NCI-H1694 (cell line): ENCODE measurements around the gene RAD51B.

Source experiments
- DNase-seq: peaks from one replicate; lab custom pipeline; 2025; lab: John Stamatoyannopoulos, UW

Gene RAD51B

DNA sequence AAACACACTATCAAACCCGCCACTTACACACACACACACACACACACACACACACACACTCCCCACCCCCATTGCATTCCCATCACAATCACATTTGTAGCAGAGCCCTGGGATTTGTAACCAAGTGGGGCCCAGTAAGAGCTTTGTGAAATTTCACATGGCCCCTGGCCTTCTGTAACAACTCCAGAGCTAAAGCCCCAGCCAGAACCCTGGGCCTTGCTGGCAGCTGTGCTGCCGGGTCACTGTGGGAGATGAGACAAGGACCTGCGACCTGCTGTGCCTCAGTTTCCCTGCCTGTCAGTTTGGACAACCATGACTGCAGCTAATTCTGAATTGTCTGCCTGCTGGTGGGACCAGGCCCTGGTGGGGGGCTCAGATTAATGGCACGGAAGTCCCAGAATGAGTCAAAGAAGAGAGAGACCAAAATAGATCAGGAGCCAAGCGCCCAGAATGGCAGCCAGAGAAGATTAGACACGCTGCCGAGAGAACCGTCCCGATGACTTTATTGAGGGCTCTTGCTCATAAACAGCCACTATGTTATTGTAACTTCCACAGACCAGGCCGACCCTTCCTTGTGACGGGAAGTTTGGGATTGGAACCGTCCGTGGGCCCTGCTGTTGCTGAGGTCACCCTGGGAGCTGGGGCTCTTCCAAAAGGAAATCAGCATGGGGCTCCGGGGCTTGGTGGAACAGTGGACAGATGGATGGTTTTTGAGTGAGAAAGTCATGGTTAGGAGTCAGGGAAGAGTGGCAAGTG, 850.2 kb downstream of the RAD51B start:
- no peak for DNase-seq

- DNase-seq, result no peak
These were observed 850.8 kb downstream of the RAD51B start for GRCh38 chr14:68670359-68670715.

- DNase-seq, result no peak
These were observed 852.3 kb downstream of the RAD51B start for GRCh38 chr14:68671909-68672308.

DNA sequence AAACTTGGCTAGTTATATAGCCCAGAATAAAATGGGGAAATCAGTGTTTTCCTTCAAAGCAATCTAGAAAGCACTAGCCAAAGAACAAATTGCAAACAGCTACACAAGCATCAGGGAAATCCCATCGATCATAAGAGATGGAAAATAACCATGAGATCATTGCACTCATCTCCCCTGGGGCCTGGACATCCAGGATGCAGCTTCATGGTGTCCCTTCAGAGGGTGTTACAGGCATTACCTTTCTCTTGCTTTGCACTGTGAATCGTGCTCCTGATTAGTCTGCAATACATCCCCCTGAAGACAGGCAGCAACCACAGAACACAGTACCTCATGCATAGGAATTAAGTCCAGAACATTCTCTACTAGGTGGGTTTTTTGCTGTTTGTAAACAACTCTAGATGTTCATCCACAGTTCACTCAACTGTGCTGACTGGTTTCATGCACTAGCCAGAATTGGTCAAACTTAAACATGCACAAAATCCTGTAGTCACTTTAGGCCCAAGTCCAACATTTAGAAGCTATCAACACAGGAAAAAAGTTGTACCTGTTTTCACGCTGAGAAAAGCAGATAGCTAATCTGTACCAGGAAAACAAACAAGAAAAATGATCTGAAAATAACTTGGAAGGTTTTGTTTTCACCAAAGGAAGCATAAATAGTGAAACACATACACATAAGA, 853.2 kb downstream of the RAD51B start:
- DNase-seq, result no peak

- DNase-seq, result no peak
These were observed 853.9 kb downstream of the RAD51B start for GRCh38 chr14:68673464-68673863.

DNA sequence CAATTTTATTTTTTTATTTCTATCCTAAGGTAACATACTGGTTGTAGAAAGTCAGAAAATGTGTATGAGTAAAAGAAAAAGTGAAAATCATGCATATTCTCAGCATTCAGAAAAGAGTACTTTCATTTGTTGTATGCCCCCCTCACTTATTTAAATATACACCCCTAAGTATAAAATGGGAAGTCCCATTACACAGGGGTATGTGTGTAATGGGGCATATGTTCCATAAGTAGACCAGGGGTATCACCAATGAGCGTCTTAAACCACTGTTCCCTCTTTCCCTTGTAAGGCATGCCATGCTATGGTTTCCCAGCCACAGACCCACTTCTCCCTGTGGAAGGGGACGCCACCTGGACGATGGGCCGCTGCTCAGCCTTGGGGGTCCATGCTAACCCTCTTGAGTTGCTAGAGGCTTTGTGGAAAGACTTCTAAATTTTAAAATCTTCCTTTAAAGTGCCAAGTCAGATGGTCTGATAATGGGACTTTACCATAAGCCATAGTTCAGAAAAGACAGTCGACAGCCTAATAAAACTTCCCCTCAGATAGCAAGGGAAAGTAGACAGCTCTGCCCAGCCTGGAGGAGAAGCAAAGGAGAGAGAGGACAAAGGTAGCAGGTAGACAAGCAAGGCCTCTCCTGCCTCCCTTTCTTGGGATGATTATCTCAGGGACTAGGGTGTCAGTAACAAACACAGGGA, 855.1 kb downstream of the RAD51B start:
- no peak for DNase-seq

GRCh38 chr14:68675233-68675577, 855.6 kb downstream of the RAD51B start:
- no peak for DNase-seq

DNA sequence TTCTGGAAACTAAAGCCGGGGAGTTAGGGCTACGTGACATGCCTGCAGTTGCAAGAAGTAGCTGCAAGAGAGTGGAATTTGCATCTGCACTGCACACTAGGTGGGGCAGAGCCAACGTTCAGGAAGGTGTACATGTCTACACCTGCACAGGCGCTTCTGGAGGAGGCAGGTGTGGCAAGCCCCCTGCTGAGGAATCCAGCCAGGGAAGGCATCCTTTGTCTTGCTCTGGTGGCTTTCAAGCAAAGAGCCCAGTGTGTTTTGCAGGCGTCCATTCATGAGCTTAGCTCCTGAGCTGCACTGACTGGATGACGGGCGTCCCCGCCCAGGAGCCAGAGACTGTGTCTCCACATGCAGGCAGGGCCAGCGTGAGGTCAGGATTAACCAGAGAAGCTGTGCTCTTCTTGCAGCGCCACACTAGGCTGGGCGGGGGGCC, 856.9 kb downstream of the RAD51B start:
- DNase-seq, result no peak

DNA sequence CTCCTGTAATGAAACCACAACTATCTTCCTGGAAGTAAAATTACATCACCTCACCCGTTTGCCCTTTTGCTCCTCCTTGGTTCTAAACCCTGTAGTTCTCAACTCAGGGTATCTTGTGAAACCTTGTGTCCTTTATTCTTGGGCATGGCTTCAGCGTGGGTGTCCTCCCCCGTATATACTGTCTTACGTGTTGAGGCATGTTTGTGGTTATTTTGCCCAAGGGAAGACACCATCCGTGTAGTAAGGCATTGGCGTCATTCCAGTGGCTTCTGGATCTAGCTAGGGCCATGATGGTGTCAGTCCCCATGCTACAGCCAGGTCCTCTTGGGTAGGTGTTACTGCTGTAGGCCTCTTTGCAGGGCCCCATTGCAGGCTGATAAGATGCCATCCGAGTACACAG, 857.9 kb downstream of the RAD51B start:
- DNase-seq, result no peak

DNA sequence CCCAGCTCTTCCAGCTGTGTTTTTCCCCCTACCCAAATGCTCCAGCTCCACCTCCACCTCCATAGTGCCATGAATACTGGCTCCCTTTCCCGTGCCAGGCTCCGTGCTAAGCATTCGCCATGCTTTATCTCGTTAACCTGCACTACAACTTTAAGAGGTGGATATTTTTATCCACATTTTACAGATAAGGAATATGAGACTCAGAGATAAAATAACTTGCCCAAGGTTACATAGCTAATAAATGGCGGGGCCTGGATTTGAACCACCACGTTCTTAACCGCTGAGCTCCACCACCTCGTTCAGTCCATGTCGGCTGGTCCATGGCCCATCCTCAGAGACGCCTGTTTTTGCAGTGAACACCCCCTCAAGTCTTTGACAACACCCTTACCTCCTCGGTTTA, 858.3 kb downstream of the RAD51B start:
- no peak for DNase-seq

DNA sequence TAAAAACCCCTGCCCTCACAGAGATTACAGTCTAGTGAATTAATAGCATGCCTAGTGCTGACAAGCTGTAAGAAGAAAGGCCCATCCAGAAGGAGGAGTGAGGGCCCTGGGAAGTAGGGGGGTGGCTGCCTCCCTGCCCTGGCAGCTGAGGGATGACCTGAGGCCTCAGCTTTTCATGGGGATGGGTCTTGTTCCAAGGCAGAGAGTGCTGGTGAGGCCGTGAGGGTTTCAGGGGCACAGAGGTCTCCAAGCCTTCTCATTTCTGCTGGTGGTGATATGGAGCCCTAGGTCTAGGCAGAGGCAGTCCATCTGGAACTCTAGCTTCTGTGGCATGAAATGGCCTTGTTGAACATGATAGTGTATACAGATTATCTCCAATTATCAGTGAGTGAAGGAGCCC, 858.9 kb downstream of the RAD51B start:
- DNase-seq, result no peak

- DNase-seq, result no peak
These were observed 859.7 kb downstream of the RAD51B start for GRCh38 chr14:68679301-68679700.

GRCh38 chr14:68679746-68680467, 860.3 kb downstream of the RAD51B start:
- DNase-seq, result no peak

GRCh38 chr14:68680541-68681051, 861.0 kb downstream of the RAD51B start:
- no peak for DNase-seq

DNA sequence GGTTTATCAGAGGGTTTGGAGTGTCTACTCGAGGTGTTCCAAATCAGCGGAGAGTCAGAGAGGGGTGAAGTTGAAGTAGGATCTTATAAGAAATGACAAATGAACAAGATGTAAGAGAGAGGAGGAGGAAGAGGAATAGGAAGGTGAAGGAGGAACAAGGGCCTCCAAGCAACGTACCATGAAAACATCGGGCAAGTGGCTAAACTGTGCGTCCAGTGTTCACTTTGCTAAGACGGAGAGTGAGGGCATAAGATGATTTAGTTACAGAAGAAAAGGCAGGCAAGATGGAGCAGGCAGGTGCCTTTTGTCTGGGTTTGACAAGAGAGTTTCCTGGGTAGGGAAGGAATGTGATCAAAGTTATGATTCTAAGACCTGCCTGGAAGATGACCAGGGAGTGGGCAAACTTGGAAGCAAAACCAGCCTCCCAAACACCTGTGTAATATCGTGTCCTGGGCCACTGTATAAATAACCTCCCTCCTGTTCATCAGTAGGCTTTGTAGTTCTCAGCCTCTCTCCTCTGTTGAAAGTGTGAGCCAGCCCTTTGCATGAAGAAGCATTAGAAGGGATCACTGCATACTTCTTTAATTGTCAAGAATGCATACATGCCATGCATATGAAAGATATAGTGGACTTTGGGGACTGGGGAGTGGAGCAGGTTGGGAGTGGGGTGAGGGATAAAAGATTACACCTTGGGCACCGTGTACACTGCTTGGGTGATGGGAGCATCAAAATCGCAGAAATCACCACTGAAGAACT, 861.9 kb downstream of the RAD51B start:
- no peak for DNase-seq

- DNase-seq, result no peak
These were observed 862.9 kb downstream of the RAD51B start for GRCh38 chr14:68682166-68683103.

GRCh38 chr14:68683326-68683725, 863.7 kb downstream of the RAD51B start:
- no peak for DNase-seq

DNA sequence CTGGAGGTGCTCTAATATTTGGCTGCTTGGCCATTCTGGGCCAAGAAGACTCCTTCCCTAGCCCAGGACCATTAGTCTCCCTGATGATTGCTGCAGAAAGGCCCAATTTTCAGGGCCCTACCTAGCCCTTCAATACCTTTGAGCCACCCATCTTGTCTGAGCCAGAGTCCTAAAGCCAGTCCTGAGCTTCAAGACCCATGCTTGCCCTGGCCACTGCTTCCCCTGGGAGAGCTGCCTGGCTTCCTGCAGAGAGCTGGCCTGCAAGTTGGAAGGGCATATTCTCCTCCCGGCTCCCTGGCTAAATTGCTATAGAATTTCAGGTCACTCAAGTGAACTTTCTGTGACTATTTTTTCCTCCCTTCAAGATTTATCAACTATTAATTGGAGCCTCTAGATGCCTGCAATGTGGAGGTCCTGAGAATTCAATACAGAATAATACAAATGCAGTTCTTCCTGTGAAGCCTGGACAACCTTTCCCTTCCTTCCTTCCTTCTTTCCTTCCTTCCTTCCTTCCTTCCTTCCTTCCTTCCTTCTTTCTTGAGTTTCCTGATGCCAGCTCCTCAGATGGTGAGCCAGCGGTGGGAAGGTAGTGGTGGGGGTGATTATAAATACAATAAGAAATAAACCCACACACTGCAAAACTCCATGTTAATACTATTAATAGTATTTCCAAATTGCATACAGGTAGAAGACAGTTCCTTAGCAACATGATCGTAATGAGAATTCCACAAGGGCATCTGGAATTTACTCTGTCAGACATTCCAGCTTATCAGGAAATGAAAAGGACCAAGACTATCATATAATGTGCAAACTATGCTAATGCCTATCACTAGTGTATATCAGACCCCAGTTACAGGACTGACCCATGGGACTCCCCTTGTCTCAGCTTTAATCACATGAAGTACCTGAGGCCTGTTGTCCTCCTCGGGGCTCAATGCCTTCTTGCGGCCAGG, 865.2 kb downstream of the RAD51B start:
- no peak for DNase-seq
